Epithelial cell of prostate (primary cell): Measurements from ENCODE around the gene DIP2C.
"Not testable (repeated sequence)": the region's sequence is repeated elsewhere in the genome, so short reads cannot be mapped to it uniquely, and the experiment has no call there.

Experiments used
- DNase-seq: peaks from one replicate; pipeline ENCODE4 v3.0.0-alpha.2; 2011; ENCODE audit warnings: low read depth, low spot score
- H3K27ac ChIP-seq: fragments of 450-650 bp; 2 replicates; pipeline ENCODE4 v1.5.1; 2017; ENCODE audit warnings: mild to moderate bottlenecking

The DIP2C gene

GRCh38 chr10:646118-646524 lies 43.3 kb downstream of the DIP2C start:
- DNase-seq = no peak
- H3K27ac ChIP-seq = no peak overlapping the region

DNA sequence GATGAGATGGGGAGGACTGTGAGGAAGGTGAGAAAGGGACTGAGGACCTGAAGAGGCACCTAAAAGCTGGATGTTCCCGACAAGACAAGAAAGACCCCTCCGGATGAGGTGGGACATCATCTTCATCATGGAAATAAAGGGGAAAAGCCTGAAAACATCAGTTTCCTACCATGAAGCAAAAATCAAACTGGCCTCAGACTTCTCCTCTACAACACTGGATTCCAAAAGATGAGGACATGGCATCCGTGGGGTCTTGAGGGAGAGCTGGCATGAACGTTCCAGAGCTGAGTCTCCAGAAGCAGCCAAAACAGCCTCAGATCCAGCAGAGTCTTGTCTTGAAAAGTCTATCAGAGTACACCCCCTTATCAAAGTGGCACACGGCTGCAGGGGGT lies 44.5 kb downstream of the DIP2C start:
- H3K27ac ChIP-seq = no peak overlapping the region
- no peak for DNase-seq

DNA sequence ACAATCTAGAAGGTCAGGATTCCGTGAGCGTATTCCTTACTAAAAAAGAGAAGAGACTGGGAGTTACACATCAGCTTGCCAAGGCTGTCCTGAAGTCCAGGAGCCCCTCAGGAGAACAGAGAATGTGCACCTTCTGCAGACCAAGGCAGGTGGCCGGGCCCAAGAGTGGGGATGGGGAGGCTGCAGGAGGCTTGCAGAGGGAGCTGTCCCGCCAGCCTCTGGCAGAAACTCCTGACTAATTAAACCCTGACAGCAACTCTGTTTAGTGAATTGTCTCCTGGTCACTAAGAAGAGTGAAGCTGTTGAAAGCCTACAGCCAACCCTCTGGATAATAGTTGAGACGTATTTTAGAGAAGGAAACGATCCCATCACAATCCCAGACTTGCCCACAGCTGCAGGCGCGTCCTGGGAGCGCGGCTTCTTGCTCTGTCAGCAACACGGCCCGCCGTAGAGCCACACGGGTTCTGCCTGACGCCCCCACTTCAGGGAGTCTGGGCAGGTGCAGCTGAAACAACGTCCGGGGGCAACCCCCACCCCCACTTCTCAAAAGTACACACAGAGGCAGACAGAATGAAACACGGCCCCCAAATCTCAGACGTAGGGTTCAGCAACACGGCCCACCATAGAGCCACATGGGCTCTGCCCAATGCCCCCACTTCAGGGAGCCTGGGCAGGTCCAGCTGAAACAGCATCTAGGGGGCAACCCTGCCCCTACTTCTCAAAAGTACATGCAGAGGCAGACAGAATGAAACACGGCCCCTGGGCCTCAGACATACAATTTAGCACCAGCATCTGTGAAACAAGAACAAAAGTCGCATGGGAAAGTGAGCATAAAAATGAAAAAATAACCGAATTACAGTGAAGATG lies 45.2 kb downstream of the DIP2C start:
- no peak overlapping the region for H3K27ac ChIP-seq
- DNase-seq = no peak

GRCh38 chr10:642186-642890 lies 47.1 kb downstream of the DIP2C start:
- no peak for DNase-seq
- H3K27ac ChIP-seq = no peak overlapping the region

- DNase-seq = no peak
- H3K27ac ChIP-seq = no peak overlapping the region
These were observed 48.1 kb downstream of the DIP2C start for GRCh38 chr10:641149-642010.

DNA sequence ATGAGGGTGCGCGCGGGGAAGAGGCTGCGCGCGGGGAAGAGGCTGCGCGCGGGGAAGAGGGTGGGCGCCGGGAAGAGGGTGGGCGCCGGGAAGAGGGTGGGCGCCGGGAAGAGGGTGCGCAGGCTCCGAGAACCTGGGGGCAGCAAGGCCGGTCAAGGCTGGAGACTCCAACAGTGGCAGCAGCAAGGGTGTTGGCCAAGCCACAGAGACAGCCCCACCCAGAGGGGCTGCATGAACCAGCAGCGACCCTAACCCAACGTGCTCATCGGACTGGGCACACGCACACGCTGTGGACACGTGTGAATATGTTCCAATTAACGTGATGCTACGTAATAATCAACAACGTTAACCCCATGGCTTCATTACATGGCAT lies 48.8 kb downstream of the DIP2C start:
- no peak overlapping the region for H3K27ac ChIP-seq
- no peak for DNase-seq

- H3K27ac ChIP-seq = no peak overlapping the region
- no peak for DNase-seq
These were observed 49.5 kb downstream of the DIP2C start for GRCh38 chr10:639751-640672.

DNA sequence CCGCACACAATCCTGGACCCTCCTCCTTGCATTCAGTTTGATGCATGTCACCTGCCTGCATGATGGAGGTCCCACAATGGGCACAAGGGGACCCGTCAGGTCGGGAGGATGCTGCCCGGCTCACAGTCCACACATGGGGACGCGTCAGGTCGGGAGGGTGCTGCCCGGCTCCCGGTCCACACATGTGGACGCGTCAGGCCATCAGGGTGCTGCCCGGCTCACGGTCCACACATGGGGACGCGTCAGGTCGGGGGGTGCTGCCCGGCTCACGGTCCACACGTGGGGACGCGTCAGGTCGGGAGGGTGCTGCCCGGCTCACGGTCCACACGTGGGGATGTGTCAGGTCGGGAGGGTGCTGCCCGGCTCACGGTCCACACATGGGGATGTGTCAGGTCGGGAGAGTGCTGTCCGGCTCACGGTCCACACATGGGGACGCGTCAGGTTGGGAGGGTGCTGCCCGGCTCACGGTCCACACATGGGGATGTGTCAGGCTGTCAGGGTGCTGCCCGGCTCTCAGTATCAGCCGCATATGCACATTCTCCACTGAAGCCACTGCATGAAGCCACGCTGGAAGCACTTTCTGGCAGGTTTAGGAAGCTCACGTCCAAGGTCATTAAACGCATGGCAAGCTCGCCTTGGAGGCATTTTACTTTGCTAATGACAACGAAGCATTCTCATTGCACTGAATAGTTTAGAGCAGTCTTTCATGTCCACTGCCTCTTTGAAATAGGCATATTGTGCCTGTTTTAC lies 50.3 kb downstream of the DIP2C start:
- H3K27ac ChIP-seq = no peak overlapping the region
- no peak for DNase-seq

DNA sequence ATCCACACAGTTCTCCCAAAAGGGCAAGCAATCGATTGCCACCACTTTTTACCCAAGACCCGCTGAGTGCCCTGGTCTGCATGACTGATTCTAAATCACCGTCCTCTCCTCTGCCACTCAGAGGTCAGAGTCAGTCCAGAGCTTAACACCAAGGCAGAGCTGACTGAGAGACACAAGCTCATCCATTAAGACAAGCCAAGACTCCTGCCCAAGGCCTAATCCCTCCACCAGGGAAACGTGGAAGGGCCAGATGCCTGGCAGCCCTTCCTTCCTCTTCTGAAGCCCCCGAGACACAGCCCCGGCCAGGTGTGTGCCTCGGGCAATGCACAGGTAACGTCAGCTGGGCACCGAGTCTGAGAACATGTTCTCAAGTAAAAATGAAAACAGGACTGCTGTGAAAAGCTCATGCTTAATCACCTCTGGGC lies 51.7 kb downstream of the DIP2C start:
- peak overlapping the region; percentile 13 for H3K27ac ChIP-seq
- DNase-seq = no peak

GRCh38 chr10:637221-637620 lies 52.2 kb downstream of the DIP2C start:
- H3K27ac ChIP-seq = peak overlapping the region; percentile 13
- peak; percentile 20 for DNase-seq

GRCh38 chr10:636769-637168 lies 52.7 kb downstream of the DIP2C start:
- no peak overlapping the region for H3K27ac ChIP-seq
- DNase-seq = no peak

DNA sequence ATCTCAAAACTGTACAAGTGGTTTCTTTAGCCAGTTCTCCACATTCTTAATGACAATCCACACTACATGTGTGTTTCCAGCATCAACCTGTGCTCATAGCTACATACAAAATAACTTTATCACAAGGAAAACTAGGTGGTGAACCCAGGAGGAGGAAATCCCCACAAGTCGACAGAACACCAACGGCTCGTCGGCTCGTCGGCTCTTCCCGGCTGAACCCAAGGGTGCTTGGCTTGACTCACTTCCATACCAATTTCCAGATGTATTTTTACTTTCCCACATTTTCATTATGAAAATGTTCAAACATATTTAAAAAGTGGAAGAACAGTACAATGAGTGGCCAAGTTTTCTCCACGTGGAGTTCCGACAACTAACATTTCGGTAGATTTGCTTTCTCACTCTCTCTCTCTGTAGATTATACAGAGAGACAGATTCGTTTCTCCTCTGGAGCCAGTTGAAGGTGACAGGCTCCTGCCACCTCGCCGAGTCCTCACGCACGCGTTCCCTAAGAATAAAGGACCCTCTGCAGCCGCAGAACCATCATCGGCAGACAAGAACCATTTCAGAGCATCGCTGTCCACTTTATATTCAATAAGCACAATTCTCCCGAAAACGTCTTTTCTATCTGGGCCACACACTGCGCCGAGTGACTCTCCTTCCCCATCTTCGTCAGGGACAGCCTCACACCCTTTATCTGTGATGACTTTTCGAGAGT lies 53.3 kb downstream of the DIP2C start:
- H3K27ac ChIP-seq = no peak overlapping the region
- no peak for DNase-seq

DNA sequence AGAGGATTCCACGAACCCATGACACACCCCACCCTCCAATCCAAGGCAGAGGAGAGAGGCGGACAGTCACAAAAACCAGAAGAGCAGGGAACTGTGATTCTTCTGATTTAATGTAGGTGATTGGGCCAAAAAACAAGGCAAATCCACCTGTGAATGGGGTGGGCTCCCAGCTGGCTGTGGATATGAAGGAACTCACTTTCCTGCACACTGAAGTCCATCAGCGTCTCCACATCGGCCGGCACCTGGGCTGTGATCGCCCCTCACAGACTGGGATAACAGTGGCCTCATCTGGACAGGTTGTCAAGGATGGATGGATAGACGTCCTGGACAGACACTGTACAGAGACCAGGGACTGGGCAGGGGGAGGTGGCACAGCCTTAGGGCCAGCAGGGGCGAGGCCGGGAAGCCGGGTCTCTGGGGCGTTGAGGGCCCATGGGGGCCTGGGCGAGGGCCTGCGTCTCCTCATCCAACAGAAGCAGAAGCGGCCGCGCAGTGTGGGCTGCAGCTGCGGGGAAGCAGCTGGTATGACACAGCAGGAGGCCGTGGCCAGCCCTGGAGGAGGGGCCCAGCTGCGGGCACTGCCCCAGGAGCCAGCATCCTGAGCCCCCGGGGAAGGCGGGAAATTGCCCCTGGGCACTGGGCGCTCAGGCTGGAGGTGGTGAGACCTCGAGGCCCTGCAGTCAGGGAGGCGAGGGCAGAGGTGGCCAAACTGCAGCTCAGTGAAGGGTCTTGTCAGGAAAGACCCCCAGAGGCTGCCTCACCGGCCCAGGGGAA lies 54.2 kb downstream of the DIP2C start:
- no peak overlapping the region for H3K27ac ChIP-seq
- DNase-seq = no peak

DNA sequence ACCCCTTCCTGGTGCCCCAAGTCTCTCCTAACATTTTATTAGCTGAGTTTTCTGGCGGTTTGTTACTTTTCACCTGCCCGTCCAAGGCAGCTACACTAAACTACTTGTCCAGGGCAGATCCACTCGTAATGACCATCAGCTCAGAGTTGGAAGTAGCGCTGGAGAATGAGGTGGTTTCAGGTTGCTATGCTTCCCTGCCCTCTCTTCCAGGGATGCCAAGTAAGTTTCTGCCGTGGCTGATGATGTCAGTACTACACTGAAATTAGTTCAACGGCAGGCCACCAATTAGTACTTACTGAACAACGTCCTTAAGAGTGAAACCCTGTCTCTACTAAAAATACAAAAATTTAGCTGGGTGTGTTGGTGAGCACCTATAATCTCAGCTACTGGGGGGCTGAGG lies 55.2 kb downstream of the DIP2C start:
- no peak overlapping the region for H3K27ac ChIP-seq
- DNase-seq = no peak

- no peak for DNase-seq
- no peak overlapping the region for H3K27ac ChIP-seq
These were observed 55.9 kb downstream of the DIP2C start for GRCh38 chr10:633279-634245.

DNA sequence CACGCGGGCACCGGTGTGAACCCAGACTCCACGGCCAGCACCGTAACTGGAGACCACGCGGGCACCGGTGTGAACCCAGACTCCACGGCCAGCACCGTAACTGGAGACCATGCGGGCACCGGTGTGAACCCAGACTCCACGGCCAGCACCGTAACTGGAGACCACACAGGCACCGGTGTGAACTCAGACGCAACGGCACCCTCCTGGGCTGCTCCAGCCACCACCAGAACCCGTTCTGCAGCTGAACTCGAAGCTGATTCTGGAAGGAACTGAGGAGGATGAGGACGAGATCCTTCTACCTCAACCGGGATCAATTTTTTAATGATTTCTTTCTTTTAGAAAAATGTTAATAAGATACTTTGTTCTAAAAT lies 56.7 kb downstream of the DIP2C start:
- not testable (repeated sequence) for H3K27ac ChIP-seq, DNase-seq
